H1 (cell line): ENCODE measurements around the gene PRKN.

Experiments
- BACH1 ChIP-seq: IDR thresholded peaks from 2 replicates; pipeline ENCODE4 v1.6.1; 2012; ENCODE audit warnings: low read length, improper control_type of control experiment
- CREB1 ChIP-seq: IDR thresholded peaks from 2 replicates; pipeline ENCODE4 v1.6.1; 2012; ENCODE audit warnings: inconsistent platforms
- KDM1A ChIP-seq: fragments of 200-600, 300-600 bp; sonication (generic); IDR thresholded peaks from 2 replicates; pipeline ENCODE4 v1.7.1; 2016; ENCODE audit warnings: mild to moderate bottlenecking, low read length, borderline replicate concordance
- POLR2A ChIP-seq, 2 experiments: IDR thresholded peaks; 1 replicate in 1 of 2; 2 replicates in 1 of 2; pipeline ENCODE4 v1.6.1; 2011; ENCODE audit warnings: low read depth in 2 of 2, low read length in 2 of 2, mild to moderate bottlenecking in 2 of 2; ENCODE audit errors: control extremely low read depth in 1 of 2
- RAD21 ChIP-seq, 2 experiments: IDR thresholded peaks in 1 of 2; conservative IDR thresholded peaks in 1 of 2; 2 replicates each; pipeline ENCODE4 v1.6.1; 2011; ENCODE audit warnings: low read depth in 2 of 2, low read length in 2 of 2, improper control_type of control experiment in 1 of 2, inconsistent platforms in 1 of 2, mild to moderate bottlenecking in 1 of 2, moderate library complexity in 1 of 2
- RFX5 ChIP-seq: IDR thresholded peaks from 2 replicates; pipeline ENCODE4 v1.6.1; 2011; ENCODE audit warnings: low read depth, low read length, improper control_type of control experiment, borderline replicate concordance
- TF ChIP-seq, protein P1 (sequence below), 3 experiments: IDR thresholded peaks; 1 replicate in 2 of 3; 2 replicates in 1 of 3; pipeline versions ENCODE4 v1.5.1 to v1.6.1; 2011; ENCODE audit warnings: low read length in 3 of 3, mild to moderate bottlenecking in 3 of 3, inconsistent platforms in 2 of 3, low read depth in 1 of 3, moderate library complexity in 1 of 3; ENCODE audit not compliant: insufficient read depth in 1 of 3; ENCODE audit errors: control extremely low read depth in 1 of 3

DNA sequence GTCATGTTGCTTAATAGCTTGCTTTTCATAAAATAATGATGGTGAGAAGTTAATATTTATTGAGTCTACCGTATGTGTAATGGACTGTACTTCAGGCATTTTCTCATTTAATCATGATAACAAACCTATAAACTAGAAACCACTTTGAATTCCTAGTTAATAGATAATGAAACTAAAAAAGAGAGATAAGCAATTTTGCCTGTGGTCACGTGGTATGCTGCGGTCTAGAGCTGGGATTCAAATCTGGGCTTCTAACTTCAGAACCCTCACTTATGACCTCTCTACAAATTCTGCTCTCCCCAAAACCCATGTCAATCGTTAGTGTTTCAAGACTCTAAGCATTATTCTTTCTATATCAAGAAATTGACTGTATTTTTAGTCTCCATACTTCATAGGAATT, 700.7 kb downstream of the PRKN start:
- TF ChIP-seq POLR2A (IDR thresholded peaks at IDR 0.05; ENCODE audit: control extremely low read depth in 1 of 2, low read depth in 2 of 2, low read length in 2 of 2) (no peak), RAD21 (IDR thresholded peaks at IDR 0.05 in 1 of 2, conservative IDR thresholded peaks at IDR 0.05 in 1 of 2; ENCODE audit: low read depth in 2 of 2, low read length in 2 of 2) (no peak), KDM1A (no peak), RFX5 (no peak), BACH1 (no peak), CREB1 (no peak)
- TF ChIP-seq, protein P1, sequence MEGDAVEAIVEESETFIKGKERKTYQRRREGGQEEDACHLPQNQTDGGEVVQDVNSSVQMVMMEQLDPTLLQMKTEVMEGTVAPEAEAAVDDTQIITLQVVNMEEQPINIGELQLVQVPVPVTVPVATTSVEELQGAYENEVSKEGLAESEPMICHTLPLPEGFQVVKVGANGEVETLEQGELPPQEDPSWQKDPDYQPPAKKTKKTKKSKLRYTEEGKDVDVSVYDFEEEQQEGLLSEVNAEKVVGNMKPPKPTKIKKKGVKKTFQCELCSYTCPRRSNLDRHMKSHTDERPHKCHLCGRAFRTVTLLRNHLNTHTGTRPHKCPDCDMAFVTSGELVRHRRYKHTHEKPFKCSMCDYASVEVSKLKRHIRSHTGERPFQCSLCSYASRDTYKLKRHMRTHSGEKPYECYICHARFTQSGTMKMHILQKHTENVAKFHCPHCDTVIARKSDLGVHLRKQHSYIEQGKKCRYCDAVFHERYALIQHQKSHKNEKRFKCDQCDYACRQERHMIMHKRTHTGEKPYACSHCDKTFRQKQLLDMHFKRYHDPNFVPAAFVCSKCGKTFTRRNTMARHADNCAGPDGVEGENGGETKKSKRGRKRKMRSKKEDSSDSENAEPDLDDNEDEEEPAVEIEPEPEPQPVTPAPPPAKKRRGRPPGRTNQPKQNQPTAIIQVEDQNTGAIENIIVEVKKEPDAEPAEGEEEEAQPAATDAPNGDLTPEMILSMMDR (IDR thresholded peaks at IDR 0.05; ENCODE audit: control extremely low read depth in 1 of 3, insufficient read depth in 1 of 3, low read depth in 1 of 3, low read length in 3 of 3) = no peak
